ENCODE measurements around the gene FAT2. TPM values are rescaled to one million over a fixed set of nuclear protein-coding genes. Genes with fewer than 3 reads are reported as not detected.

FAT2 gene
- total and polyA plus RNA-seq, 2 experiments from 2014 or later: 0.10 to 0.12 TPM

DNA sequence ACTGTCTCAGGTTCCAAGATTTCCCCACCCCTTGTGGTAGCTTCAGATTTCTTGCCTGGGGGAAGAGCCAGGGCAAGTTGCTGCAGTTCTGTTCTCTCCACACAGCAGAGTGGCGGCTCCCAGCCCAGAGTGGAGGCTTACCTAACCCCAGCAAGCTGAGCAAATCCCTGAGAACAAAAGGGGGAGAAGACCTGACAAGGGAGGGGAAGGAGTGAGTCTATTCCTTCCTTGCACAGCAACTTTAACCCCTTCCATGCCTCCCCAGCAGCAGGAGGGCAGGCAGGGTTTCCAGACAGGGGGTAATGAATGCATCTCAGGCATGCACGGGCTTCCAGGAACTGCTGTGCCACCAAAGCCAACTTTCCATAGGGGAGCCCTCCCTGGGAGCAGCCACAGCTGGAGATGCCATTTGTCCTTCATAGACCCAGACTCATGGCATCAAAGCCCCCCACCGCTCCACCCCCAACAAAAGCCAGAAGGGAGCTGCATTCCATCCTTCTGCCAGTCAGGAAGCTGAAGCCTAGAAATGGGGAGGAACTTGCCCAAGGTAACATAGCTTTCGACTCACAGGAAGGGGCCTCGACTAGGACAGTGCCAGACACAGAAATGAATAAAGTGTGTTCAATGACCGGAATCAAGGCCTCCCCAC is 28.8 kb upstream of the FAT2 start:
- Histone ChIP-seq H3K36me3 (no peaks in the 10 kb centered on the region), H3K4me1 (ENCODE audit: low read depth) (peaks cover 4% of the 10 kb centered on the region), H3K27ac (no peak overlapping the region), H3K27me3 (no peaks in the 10 kb centered on the region), H3K9me3 (ENCODE audit: low read depth) (no peaks in the 10 kb centered on the region), H3K4me3 (no peak overlapping the region)
- TF ChIP-seq, protein P1, sequence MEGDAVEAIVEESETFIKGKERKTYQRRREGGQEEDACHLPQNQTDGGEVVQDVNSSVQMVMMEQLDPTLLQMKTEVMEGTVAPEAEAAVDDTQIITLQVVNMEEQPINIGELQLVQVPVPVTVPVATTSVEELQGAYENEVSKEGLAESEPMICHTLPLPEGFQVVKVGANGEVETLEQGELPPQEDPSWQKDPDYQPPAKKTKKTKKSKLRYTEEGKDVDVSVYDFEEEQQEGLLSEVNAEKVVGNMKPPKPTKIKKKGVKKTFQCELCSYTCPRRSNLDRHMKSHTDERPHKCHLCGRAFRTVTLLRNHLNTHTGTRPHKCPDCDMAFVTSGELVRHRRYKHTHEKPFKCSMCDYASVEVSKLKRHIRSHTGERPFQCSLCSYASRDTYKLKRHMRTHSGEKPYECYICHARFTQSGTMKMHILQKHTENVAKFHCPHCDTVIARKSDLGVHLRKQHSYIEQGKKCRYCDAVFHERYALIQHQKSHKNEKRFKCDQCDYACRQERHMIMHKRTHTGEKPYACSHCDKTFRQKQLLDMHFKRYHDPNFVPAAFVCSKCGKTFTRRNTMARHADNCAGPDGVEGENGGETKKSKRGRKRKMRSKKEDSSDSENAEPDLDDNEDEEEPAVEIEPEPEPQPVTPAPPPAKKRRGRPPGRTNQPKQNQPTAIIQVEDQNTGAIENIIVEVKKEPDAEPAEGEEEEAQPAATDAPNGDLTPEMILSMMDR (IDR thresholded peaks at IDR 0.05; ENCODE audit: low read depth, low read length): no peak
- DNase-seq (ENCODE audit: low read depth in 1 of 2, low spot score in 1 of 2): no peak

DNA sequence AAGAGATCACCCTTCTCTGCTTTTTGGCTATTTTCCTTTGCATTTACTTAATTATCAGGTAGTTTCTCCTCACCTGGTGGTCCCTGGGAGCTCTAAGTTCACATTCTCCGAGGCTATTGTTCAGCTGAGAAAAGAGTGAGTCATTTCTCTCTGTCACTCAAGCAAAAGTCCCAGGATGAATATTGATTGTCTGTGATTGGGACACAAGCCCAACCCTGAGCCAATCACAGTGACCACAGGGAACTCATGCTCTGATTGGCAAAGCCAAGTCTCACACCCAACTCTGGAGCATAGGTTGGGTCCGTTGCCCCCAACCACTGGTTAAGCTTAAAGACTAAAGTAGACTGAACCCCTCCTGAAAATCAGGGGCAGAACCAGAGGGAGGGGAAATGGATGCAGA is 27.8 kb upstream of the FAT2 start:
- no peak overlapping the region for H3K27ac ChIP-seq
- H3K4me1 ChIP-seq (ENCODE audit: low read depth): no peaks in the 10 kb centered on the region

DNA sequence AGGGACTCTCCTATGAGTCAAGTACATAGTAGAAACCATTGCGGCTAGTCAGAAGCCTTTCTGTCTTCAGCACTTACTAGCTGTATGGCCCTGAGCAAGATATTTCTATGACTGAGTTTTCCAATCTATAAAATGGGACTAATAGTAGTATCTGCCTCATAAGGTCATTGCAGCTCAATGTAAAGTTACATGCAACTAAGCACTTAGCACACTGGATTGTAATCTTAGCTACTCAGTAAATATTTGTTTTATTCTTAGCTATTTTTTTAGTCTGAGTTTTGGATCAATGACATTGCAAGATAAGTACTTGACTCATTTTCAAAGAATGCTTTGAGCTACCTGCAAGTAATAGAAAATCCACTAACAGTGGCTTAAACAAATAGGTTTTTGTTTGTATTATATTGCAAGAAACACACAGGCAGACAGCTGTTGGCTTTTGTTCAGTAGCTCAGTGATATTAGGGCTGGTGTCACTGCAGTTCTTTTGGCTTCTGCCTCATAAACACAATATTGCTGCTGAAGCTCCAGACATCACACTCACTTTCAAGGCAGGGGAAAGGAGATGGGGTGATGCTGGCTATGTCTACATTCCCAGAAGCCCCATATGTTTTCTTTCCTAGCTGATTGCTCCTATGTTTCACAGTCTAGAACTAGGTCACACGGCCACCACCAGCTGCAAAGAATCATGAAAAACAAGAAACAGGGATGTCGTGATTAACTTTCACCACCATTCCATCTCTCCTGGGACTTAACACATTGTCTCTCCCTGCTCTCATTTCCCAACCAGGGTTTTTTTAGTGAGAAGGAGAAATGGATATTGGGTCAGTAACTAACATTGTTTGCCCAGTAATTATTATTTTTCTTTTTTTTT is 26.9 kb upstream of the FAT2 start:
- Histone ChIP-seq H3K9me3 (ENCODE audit: low read depth) (no peaks in the 10 kb centered on the region), H3K36me3 (no peaks in the 10 kb centered on the region), H3K4me1 (ENCODE audit: low read depth) (no peaks in the 10 kb centered on the region), H3K27ac (no peak overlapping the region), H3K27me3 (no peaks in the 10 kb centered on the region), H3K4me3 (no peak overlapping the region)
- no peak for DNase-seq (ENCODE audit: low read depth in 1 of 2, low spot score in 1 of 2)
- TF ChIP-seq, protein P1 (IDR thresholded peaks at IDR 0.05; ENCODE audit: low read depth, low read length): no peak

More for the DNA sequence above, 27.8 kb upstream of the FAT2 start:
- TF ChIP-seq, protein P1 (IDR thresholded peaks at IDR 0.05; ENCODE audit: low read depth, low read length): no peak
- Histone ChIP-seq H3K27me3 (no peaks in the 10 kb centered on the region), H3K36me3 (no peaks in the 10 kb centered on the region), H3K9me3 (ENCODE audit: low read depth) (no peaks in the 10 kb centered on the region), H3K4me3 (no peak overlapping the region)
- no peak for DNase-seq (ENCODE audit: low read depth in 1 of 2, low spot score in 1 of 2)

DNA sequence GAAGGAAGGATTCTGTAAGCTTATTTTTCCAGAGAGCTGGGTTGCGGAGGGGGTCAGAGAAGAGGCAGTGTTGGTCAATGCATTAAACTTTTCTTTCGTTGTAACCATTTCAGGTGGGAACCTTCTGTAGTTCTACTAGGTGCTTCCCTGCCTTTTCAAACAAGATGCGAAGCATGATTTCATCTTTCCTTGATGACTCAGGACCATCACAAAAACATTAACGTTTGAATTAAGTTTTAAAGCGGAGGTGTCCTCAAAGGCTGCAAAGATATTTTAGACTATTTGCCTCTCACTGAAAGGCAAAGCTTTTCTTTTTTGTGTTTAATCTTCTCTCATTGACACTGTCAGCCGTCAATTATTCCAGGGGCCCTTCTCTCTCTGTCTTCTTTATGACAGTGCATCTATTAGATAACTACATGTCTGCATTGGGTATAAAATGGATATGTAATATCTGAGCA is 26.3 kb upstream of the FAT2 start:
- no peak overlapping the region for H3K4me3 ChIP-seq
- no peaks in the 10 kb centered on the region for H3K27me3 ChIP-seq
- no peaks in the 10 kb centered on the region for H3K36me3 ChIP-seq
- TF ChIP-seq, protein P1 (IDR thresholded peaks at IDR 0.05; ENCODE audit: low read depth, low read length): no peak
- H3K27ac ChIP-seq: no peak overlapping the region
- no peak for DNase-seq (ENCODE audit: low read depth in 1 of 2, low spot score in 1 of 2)
- H3K4me1 ChIP-seq (ENCODE audit: low read depth): no peaks in the 10 kb centered on the region
- H3K9me3 ChIP-seq (ENCODE audit: low read depth): no peaks in the 10 kb centered on the region

DNA sequence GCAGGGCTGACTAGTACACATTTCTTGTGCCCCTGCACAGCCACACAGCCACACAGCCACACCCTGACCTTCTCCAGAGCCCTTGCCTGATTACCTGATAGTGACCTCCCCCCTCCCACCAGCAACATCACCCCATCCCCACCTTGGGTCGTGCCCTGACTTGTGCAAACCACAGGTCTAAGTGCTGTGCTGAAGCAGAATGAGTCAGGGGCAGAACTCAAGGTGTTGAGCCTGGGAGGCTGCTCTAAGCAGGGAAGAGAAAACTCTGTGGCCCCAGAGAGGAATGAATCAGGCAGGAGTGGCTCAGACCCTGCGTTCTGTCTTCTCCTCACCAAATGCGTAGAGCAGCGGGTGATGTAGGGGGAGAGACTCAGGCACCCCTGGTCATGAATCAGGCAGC is 24.3 kb upstream of the FAT2 start:
- H3K27ac ChIP-seq: no peak overlapping the region
- TF ChIP-seq, protein P1 (IDR thresholded peaks at IDR 0.05; ENCODE audit: low read depth, low read length): no peak
- H3K9me3 ChIP-seq (ENCODE audit: low read depth): no peaks in the 10 kb centered on the region
- H3K4me1 ChIP-seq (ENCODE audit: low read depth): no peaks in the 10 kb centered on the region
- no peaks in the 10 kb centered on the region for H3K36me3 ChIP-seq
- H3K27me3 ChIP-seq: no peaks in the 10 kb centered on the region
- H3K4me3 ChIP-seq: no peak overlapping the region
- DNase-seq (ENCODE audit: low read depth in 1 of 2, low spot score in 1 of 2): no peak

All from cardiac muscle cell (in vitro differentiated cells and primary cell).